Fibroblast of gingiva (primary cell): ENCODE results near the gene MOB1A.

Experiments used
- DNase-seq: peaks from one replicate; pipeline ENCODE4 v3.0.0-alpha.2; 2011; ENCODE audit warnings: low read depth

Gene MOB1A

GRCh38 chr2:74103763-74104162 is 74.9 kb downstream of the MOB1A start:
- no peak for DNase-seq
